ENCODE results near the gene ADGRD2.
A peak's percentile ranks its signal among the peaks of the same experiment; 100 is the strongest.

The ADGRD2 gene

GRCh38 chr9:124500028-124500795 lies 50.0 kb downstream of the ADGRD2 start:
- Mint-ChIP-seq H3K9me3 (no peaks in the 10 kb centered on the region), H3K36me3 (ENCODE audit: low read depth) (no peaks in the 10 kb centered on the region), H3K27me3 (peaks cover 17% of the 10 kb centered on the region), H3K4me3 (no peak overlapping the region), H3K4me1 (ENCODE audit: low read depth) (peaks cover 27% of the 10 kb centered on the region), H3K27ac (no peak overlapping the region)

GRCh38 chr9:124500796-124501611 lies 50.8 kb downstream of the ADGRD2 start:
- Mint-ChIP-seq H3K9me3 (no peaks in the 10 kb centered on the region), H3K27me3 (peaks cover 20% of the 10 kb centered on the region), H3K4me1 (ENCODE audit: low read depth) (peaks cover 22% of the 10 kb centered on the region), H3K27ac (no peak overlapping the region), H3K4me3 (no peak overlapping the region), H3K36me3 (ENCODE audit: low read depth) (no peaks in the 10 kb centered on the region)

- Mint-ChIP-seq H3K4me3 (no peak overlapping the region), H3K27me3 (peaks cover 20% of the 10 kb centered on the region), H3K9me3 (no peaks in the 10 kb centered on the region), H3K4me1 (ENCODE audit: low read depth) (peaks cover 18% of the 10 kb centered on the region), H3K27ac (no peak overlapping the region), H3K36me3 (ENCODE audit: low read depth) (no peaks in the 10 kb centered on the region)
Observed at GRCh38 chr9:124501771-124502320, 51.6 kb downstream of the ADGRD2 start.

- Mint-ChIP-seq H3K4me1 (ENCODE audit: low read depth) (peaks cover 18% of the 10 kb centered on the region), H3K4me3 (no peak overlapping the region), H3K27me3 (peaks cover 20% of the 10 kb centered on the region), H3K36me3 (ENCODE audit: low read depth) (no peaks in the 10 kb centered on the region), H3K27ac (no peak overlapping the region), H3K9me3 (no peaks in the 10 kb centered on the region)
Observed at GRCh38 chr9:124502711-124503702, 52.8 kb downstream of the ADGRD2 start.

- no peak overlapping the region for H3K27ac Mint-ChIP-seq
- no peaks in the 10 kb centered on the region for H3K36me3 Mint-ChIP-seq (ENCODE audit: low read depth)
- H3K9me3 Mint-ChIP-seq, result no peaks in the 10 kb centered on the region
- H3K4me1 Mint-ChIP-seq (ENCODE audit: low read depth), result peaks cover 18% of the 10 kb centered on the region
- peaks cover 20% of the 10 kb centered on the region for H3K27me3 Mint-ChIP-seq
- H3K4me3 Mint-ChIP-seq, result peak overlapping the region; percentile 77
Observed at GRCh38 chr9:124503713-124504529, 53.7 kb downstream of the ADGRD2 start.

GRCh38 chr9:124504530-124505005 lies 54.3 kb downstream of the ADGRD2 start:
- H3K9me3 Mint-ChIP-seq, result no peaks in the 10 kb centered on the region
- no peak overlapping the region for H3K4me3 Mint-ChIP-seq
- H3K36me3 Mint-ChIP-seq (ENCODE audit: low read depth), result no peaks in the 10 kb centered on the region
- peaks cover 20% of the 10 kb centered on the region for H3K27me3 Mint-ChIP-seq
- H3K27ac Mint-ChIP-seq, result no peak overlapping the region
- peaks cover 12% of the 10 kb centered on the region for H3K4me1 Mint-ChIP-seq (ENCODE audit: low read depth)

- peaks cover 12% of the 10 kb centered on the region for H3K4me1 Mint-ChIP-seq (ENCODE audit: low read depth)
- H3K4me3 Mint-ChIP-seq, result peak overlapping the region; percentile 41
- H3K36me3 Mint-ChIP-seq (ENCODE audit: low read depth), result no peaks in the 10 kb centered on the region
- H3K27me3 Mint-ChIP-seq, result peaks cover 20% of the 10 kb centered on the region
- H3K27ac Mint-ChIP-seq, result no peak overlapping the region
- no peaks in the 10 kb centered on the region for H3K9me3 Mint-ChIP-seq
Observed at GRCh38 chr9:124505006-124505900, 55.0 kb downstream of the ADGRD2 start.

GRCh38 chr9:124505901-124506346 lies 55.7 kb downstream of the ADGRD2 start:
- no peak overlapping the region for H3K4me3 Mint-ChIP-seq
- no peaks in the 10 kb centered on the region for H3K36me3 Mint-ChIP-seq (ENCODE audit: low read depth)
- H3K27ac Mint-ChIP-seq, result no peak overlapping the region
- no peaks in the 10 kb centered on the region for H3K9me3 Mint-ChIP-seq
- H3K4me1 Mint-ChIP-seq (ENCODE audit: low read depth), result peaks cover 12% of the 10 kb centered on the region
- peaks cover 20% of the 10 kb centered on the region for H3K27me3 Mint-ChIP-seq

GRCh38 chr9:124506433-124506832 lies 56.2 kb downstream of the ADGRD2 start:
- Mint-ChIP-seq H3K27me3 (peaks cover 20% of the 10 kb centered on the region), H3K9me3 (no peaks in the 10 kb centered on the region), H3K36me3 (ENCODE audit: low read depth) (no peaks in the 10 kb centered on the region), H3K4me3 (no peak overlapping the region), H3K27ac (no peak overlapping the region), H3K4me1 (ENCODE audit: low read depth) (peaks cover 12% of the 10 kb centered on the region)

GRCh38 chr9:124506931-124507879 lies 57.0 kb downstream of the ADGRD2 start, which contains the start of gene NR5A1:
Gene NR5A1 (minus strand): TSS chr9:124507399. CDS start chr9:124503395, 4,004 bp downstream.
- Mint-ChIP-seq H3K9me3 (no peaks in the 10 kb centered on the region), H3K4me3 (no peak within 1 kb of the TSS), H3K27me3 (peaks cover 14% of the 10 kb centered on the region), H3K36me3 (ENCODE audit: low read depth) (no peaks in the 10 kb centered on the region), H3K4me1 (ENCODE audit: low read depth) (peaks cover 12% of the 10 kb centered on the region), H3K27ac (no peak within 1 kb of the TSS)

GRCh38 chr9:124507880-124508423 lies 57.7 kb downstream of the ADGRD2 start:
- H3K27me3 Mint-ChIP-seq, result peaks cover 13% of the 10 kb centered on the region
- no peaks in the 10 kb centered on the region for H3K36me3 Mint-ChIP-seq (ENCODE audit: low read depth)
- H3K9me3 Mint-ChIP-seq, result no peaks in the 10 kb centered on the region
- H3K27ac Mint-ChIP-seq, result no peak overlapping the region
- H3K4me3 Mint-ChIP-seq, result no peak overlapping the region
- peaks cover 12% of the 10 kb centered on the region for H3K4me1 Mint-ChIP-seq (ENCODE audit: low read depth)

Data from stimulated activated naive CD8-positive, alpha-beta T cell treated with anti-CD3 and anti-CD28 coated beads, Interleukin-15, Interleukin-2, amounts not matched to agents 100 ng/mL and 50 ng/mL, for 24 hours (primary cell).